Adipose tissue (tissue), 3 donors: ENCODE measurements around the gene PEAK1. TPM values are rescaled to one million over a fixed set of nuclear protein-coding genes. Genes with fewer than 3 reads are reported as not detected.

Experiments
- H3K27ac ChIP-seq: one replicate; pipeline ENCODE4 v1.5.1; 2013; ENCODE audit warnings: low read depth, low read length
- WGBS, 3 donors: extraction: QIAGEN DNeasy Blood & Tissue Kit; methylation state at CpG; one replicate each; pipeline ENCODE4 v1.1.7; 2013; 5-methylcytosine and 5-hydroxymethylcytosine counted together
- polyA plus RNA-seq, 3 donors: library from polyadenylated mRNA; stranded (reverse); fragments of 200-250 nt; gene quantifications; one replicate each; pipeline ENCODE4 v1.2.3, GENCODE V29; 2013
- donor health status: healthy with polysubstance abuse.
- donor health status: Bipolar disorder and iron deficiency.
- donor health status: healthy.

The PEAK1 gene
- polyA plus RNA-seq, 3 donors: 2.3 to 9.5 (median 4.9) TPM

- WGBS, 3 donors: 0 to 1% (median 1%) methylated on average over 18 of the region's 18 CpGs
- peak overlapping the region; percentile 83 for H3K27ac ChIP-seq
Measured at GRCh38 chr15:77070180-77070494, 349.8 kb downstream of the PEAK1 start.

DNA sequence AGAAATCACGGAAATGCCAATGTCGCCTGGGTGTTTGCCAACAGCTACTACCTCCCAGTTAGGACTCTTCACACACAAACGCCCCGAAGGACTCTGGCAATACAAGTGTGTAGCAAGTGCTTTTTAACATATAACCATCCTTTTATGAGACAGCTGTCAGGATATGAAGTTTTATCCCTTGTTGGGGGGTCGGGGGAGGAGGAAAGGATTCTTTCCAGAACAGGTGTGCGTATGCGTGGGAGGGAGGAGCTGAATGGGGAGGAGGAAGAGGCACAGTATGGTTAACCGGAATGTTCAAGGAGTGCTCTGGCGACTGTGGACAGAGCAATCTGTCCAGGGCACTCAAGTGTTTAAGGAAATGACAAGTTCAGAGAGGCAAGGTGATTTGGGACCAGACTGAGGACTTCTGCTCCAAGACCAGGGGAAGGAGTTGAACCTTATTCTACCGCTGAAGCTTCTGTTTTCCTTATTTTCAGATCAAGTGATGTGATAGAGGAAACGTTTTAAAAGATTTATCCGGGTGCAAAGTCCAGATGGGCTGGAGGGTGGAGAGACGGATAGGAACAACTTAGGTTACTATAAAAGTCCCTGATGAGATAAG is 350.3 kb downstream of the PEAK1 start:
- 12 to 28% (median 22%) methylated on average over 13 of the region's 13 CpGs for WGBS, 3 donors
- H3K27ac ChIP-seq: no peak overlapping the region

GRCh38 chr15:77068633-77069032 is 351.3 kb downstream of the PEAK1 start:
- WGBS, 3 donors: 87 to 92% (median 89%) methylated on average over 7 of the region's 7 CpGs
- H3K27ac ChIP-seq: no peak overlapping the region

DNA sequence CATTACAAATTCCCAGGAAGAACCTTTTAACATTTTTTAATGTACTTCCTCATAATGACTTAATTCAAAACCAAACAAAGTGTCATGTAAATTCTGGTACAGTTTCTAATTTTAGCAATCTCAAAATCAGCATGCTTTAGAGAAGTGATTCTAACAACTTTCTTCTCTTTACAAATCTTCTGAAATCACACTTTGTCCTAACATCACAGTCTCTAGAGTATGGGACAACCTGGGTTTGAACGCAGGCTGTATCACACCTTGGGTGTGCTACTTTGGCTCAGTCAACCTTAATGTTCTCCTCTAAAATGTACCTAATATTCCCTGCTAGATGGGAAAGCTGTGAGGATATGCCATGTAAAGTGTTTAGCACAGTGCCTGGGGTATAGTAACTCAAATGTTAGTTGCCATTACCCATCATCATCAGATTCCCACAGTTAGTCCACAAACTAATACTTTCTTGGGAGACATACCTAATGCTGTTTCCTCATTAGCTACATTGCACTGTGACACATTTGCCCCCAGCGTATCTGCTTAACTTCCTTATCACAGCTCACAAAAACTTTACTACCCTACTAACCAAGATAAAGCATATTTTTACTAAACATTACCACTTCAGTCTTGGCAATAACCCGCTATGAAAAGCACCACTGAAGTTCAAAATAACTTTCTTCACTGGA is 352.1 kb downstream of the PEAK1 start:
- H3K27ac ChIP-seq: no peak overlapping the region
- 24 to 65% (median 53%) methylated on average over 3 of the region's 3 CpGs for WGBS, 3 donors

DNA sequence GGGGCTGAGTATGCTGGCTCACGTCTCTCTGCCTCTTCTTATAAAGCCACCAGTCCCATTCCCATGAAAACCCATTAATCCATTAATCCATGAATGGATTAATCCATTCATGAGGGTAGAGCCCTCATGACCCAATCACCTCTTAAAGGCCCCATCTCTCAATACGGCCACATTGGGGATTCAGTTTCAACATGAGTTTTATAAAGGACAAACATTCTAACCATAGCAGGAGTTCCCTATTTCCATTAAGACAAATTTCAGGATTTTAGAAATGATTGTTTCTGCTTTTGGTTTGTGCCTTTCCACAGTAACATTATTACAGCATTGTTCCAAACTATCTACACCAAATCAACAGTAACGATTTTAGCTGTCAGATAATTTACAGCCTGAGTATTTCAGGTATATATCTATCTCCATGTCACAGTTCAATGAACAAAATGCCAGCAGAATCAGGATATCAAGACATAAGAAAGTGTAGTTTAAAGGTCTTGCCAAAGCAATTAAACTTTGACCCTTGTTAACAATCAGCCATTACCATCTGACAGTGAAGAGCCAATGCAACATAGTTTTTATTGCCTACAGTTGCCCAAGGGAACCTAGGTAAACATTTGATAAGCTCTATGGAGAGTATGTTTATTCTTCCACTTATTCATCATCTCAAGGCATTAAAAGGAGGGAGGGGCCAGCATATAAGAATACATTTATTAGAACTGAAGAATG is 352.8 kb downstream of the PEAK1 start:
- no peak overlapping the region for H3K27ac ChIP-seq
- 42 to 66% (median 64%) methylated on average over 3 of the region's 3 CpGs for WGBS, 3 donors

- no peak overlapping the region for H3K27ac ChIP-seq
- 59 to 64% (median 60%) methylated on average over 6 of the region's 6 CpGs for WGBS, 3 donors
Measured at GRCh38 chr15:77064539-77065308, 355.2 kb downstream of the PEAK1 start.

DNA sequence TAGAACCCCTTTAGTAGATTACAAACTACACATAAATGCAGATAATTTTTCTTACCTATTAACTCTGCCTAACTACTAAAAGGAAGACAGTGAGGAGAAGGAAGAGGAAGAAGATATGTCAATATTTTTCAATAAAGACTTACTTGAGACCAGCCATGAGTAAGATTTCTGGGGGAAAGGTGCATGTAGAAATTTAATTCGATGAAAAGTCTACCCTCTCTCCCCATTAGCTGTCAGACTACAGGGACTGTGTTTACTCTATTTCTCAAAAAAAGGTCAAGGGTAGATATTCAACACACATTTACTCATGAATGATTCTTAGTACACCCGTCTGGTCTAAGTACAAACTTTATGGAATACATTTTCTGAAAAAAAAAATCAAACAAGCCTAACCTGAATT is 355.8 kb downstream of the PEAK1 start:
- WGBS, 3 donors: 27 to 68% (median 65%) methylated on average over 2 of the region's 2 CpGs
- H3K27ac ChIP-seq: no peak overlapping the region

DNA sequence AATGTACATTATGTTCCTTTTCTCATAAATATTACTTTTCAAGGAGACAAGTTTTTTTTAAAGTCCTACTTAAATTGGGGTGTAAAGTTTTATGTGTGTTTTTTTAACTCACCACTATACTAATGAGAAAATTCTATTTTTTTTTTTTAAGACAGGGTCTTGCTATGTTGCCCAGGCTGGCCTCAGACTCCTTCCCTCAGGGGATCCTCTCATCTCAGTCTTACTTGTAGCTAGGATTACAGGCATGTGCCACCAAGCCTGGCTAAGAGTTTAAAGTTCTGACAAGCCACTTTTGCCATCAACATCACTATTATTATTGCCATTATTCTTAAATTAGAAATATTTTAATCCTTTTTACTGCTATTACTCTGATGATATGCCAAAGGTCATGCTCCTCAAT is 356.7 kb downstream of the PEAK1 start:
- H3K27ac ChIP-seq: no peak overlapping the region

DNA sequence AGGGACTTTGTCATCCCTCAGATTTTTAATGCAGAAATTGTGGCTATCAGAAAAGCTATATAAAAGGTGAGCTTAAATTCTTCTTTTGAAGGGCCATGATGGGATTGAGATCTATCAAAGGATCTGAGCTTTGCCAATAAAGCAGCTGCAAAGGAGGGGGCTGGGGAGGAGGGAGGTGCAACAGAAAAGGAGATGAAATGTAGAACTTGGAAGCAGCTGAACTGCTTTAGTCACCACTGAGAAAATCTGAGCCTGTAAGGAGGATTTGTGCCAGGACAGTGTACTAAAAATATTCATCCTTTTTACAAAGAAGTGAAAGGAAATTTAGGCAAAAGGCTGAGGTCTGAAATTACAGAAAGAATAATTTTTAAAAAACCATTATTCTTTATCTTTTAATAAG is 359.4 kb downstream of the PEAK1 start:
- H3K27ac ChIP-seq: no peak overlapping the region

DNA sequence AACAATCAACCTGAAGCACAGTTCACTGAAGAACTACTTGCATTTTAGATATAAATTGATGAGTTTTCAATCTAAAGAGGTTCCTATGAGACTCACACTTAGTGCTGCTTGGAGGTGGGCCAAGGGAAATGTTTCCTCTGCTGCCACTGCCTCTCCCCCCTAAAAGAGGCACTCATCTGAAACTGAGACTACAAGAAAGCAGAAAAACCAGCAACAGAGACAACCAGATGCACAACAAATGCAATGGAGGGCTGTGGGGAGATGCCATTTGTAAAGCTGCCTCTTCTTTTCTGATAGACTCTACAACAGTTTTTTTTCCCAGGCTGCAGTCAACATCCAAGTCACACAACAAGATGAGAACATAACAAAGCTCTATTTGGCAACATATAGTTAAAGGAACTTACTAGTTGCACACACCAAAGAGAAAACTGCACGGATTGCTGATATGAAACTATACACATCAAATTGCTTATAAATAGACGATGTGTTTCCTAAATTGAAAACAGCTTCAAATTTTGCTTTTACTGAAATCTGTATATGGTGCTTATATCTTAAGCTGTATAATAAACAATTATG is 360.0 kb downstream of the PEAK1 start:
- no peak overlapping the region for H3K27ac ChIP-seq
- WGBS, 3 donors: 11 to 21% (median 12%) methylated on average over 2 of the region's 2 CpGs

DNA sequence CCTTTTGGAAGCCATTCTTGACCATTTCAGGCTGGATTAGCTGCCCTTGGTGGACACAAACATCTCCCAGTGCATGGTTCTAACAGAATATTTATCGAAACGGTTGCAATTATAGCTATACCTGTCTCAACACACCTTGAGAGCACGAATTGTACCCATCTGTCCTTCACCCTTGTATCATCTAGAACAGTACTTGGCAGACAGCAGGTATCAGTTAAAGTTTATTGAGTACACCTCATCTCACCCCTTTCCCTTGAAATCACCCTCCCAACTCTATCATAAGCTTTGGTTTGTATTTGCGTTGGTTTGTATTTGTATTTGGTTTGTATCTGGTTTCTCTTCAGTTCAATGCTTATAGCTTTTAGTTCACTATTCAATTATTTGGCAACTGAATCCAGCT is 361.4 kb downstream of the PEAK1 start:
- 87 to 97% (median 95%) methylated on average over 4 of the region's 4 CpGs for WGBS, 3 donors
- no peak overlapping the region for H3K27ac ChIP-seq

- WGBS, 3 donors: 82 to 86% (median 83%) methylated on average over 4 of the region's 4 CpGs
Measured at GRCh38 chr15:77057685-77058084, 362.2 kb downstream of the PEAK1 start.

DNA sequence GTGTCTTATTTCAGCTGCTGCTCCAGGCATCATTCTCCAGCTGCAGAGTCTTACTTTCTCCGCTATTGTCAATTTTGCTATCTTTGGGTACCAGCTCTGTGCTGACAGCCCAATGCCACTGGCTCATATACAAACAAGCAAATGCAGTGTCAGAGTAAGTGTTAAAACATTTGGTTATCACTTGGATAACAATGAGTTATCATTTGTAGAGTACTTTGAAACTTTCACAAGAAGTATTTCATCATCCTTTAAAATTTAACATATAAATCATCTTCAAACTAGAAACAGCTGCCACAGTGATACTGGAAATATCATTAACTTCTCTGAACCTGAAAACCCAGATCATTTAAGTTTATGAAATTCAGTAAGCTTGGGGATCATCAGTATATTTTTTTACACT is 362.8 kb downstream of the PEAK1 start:
- no peak overlapping the region for H3K27ac ChIP-seq
- 65 to 97% (median 91%) methylated on average over 1 of the region's 1 CpG for WGBS, 3 donors

More at GRCh38 chr15:77057685-77058084, 362.2 kb downstream of the PEAK1 start:
- no peak overlapping the region for H3K27ac ChIP-seq

- 91 to 98% (median 91%) methylated on average over 2 of the region's 2 CpGs for WGBS, 3 donors
- H3K27ac ChIP-seq: no peak overlapping the region
Measured at GRCh38 chr15:77053709-77054108, 366.2 kb downstream of the PEAK1 start.

- no peak overlapping the region for H3K27ac ChIP-seq
- 36 to 76% (median 74%) methylated on average over 2 of the region's 2 CpGs for WGBS, 3 donors
Measured at GRCh38 chr15:77052556-77052955, 367.3 kb downstream of the PEAK1 start.
